H1 (cell line): ENCODE data around the gene ATL3.

Source experiments
- CEBPB ChIP-seq: IDR thresholded peaks from 2 replicates; pipeline ENCODE4 v1.6.1; 2012; ENCODE audit warnings: low read depth, low read length
- CTBP2 ChIP-seq: IDR thresholded peaks from 2 replicates; pipeline ENCODE4 v1.7.0; 2011; ENCODE audit warnings: borderline replicate concordance, mild to moderate bottlenecking, moderate library complexity, mixed read lengths, low read length; ENCODE audit not compliant: insufficient read depth, insufficient read length
- CTCF ChIP-seq, 3 experiments: IDR thresholded peaks; 1 replicate in 2 of 3; 2 replicates in 1 of 3; pipeline versions ENCODE4 v1.5.1 to v1.6.1; 2011; ENCODE audit warnings: low read length in 3 of 3, mild to moderate bottlenecking in 3 of 3, inconsistent platforms in 2 of 3, low read depth in 1 of 3, moderate library complexity in 1 of 3; ENCODE audit not compliant: insufficient read depth in 1 of 3; ENCODE audit errors: control extremely low read depth in 1 of 3
- EP300 ChIP-seq, 2 experiments: IDR thresholded peaks; 1 replicate in 1 of 2; 2 replicates in 1 of 2; pipeline ENCODE4 v1.6.1; 2011 to 2012; ENCODE audit warnings: low read depth in 2 of 2, low read length in 2 of 2, mild to moderate bottlenecking in 2 of 2, borderline replicate concordance in 1 of 2, inconsistent platforms in 1 of 2, moderate library complexity in 1 of 2
- EZH2 ChIP-seq: fragments of 200-600 bp; sonication (generic); IDR thresholded peaks from 2 replicates; pipeline ENCODE4 v1.7.1; 2012; ENCODE audit warnings: low read depth, mild to moderate bottlenecking, moderate library complexity, low read length, inconsistent platforms; ENCODE audit not compliant: severe bottlenecking
- FOSL1 ChIP-seq: IDR thresholded peaks from 2 replicates; pipeline ENCODE4 v1.6.1; 2011; ENCODE audit warnings: mild to moderate bottlenecking, low read depth, low read length, moderate library complexity; ENCODE audit not compliant: insufficient read depth
- GTF2F1 ChIP-seq: IDR thresholded peaks from 2 replicates; pipeline ENCODE4 v1.6.1; 2012; ENCODE audit warnings: low read depth, low read length, improper control_type of control experiment, borderline replicate concordance
- PHF8 ChIP-seq: fragments of 200-600 bp; sonication (generic); conservative IDR thresholded peaks from 2 replicates; pipeline ENCODE4 v1.7.1; 2012; ENCODE audit warnings: low read depth, mild to moderate bottlenecking, inconsistent platforms, low read length, moderate library complexity
- POLR2A ChIP-seq, 2 experiments: IDR thresholded peaks; 1 replicate in 1 of 2; 2 replicates in 1 of 2; pipeline ENCODE4 v1.6.1; 2011; ENCODE audit warnings: low read depth in 2 of 2, low read length in 2 of 2, mild to moderate bottlenecking in 2 of 2; ENCODE audit errors: control extremely low read depth in 1 of 2
- RBBP5 ChIP-seq: IDR thresholded peaks from 2 replicates; pipeline ENCODE4 v1.7.1; 2012; ENCODE audit warnings: low read depth, mild to moderate bottlenecking, inconsistent platforms, low read length, moderate library complexity, borderline replicate concordance
- RNF2 ChIP-seq: fragments of 200-900, 300-1000 bp; sonication (generic); IDR thresholded peaks from 2 replicates; pipeline ENCODE4 v1.7.1; 2016; ENCODE audit warnings: borderline replicate concordance, low read depth, mild to moderate bottlenecking, antibody characterized with exemption, low read length; ENCODE audit not compliant: poor library complexity, severe bottlenecking; ENCODE audit errors: missing control alignments
- SP1 ChIP-seq: IDR thresholded peaks from 2 replicates; pipeline ENCODE4 v1.6.1; 2011; ENCODE audit warnings: low read depth, low read length
- ZNF274 ChIP-seq: IDR thresholded peaks from 2 replicates; pipeline ENCODE4 v1.7.0; 2012; ENCODE audit warnings: low read length, borderline replicate concordance; ENCODE audit errors: extremely low read depth
- TF ChIP-seq, protein P1 (sequence below): IDR thresholded peaks from 2 replicates; pipeline ENCODE4 v1.6.1; 2012; ENCODE audit warnings: inconsistent platforms

- TF ChIP-seq CTCF (IDR thresholded peaks at IDR 0.05; ENCODE audit: control extremely low read depth in 1 of 3, insufficient read depth in 1 of 3, low read depth in 1 of 3, low read length in 3 of 3) (no peak), POLR2A (IDR thresholded peaks at IDR 0.05; ENCODE audit: control extremely low read depth in 1 of 2, low read depth in 2 of 2, low read length in 2 of 2) (no peak), CEBPB (no peak), CTBP2 (no peak), PHF8 (no peak), EP300 (IDR thresholded peaks at IDR 0.05; ENCODE audit: borderline replicate concordance in 1 of 2, low read depth in 2 of 2, low read length in 2 of 2) (no peak), RBBP5 (no peak), ZNF274 (no peak), EZH2 (no peak), SP1 (no peak), GTF2F1 (no peak), RNF2 (no peak), FOSL1 (no peak)
- TF ChIP-seq, protein P1, sequence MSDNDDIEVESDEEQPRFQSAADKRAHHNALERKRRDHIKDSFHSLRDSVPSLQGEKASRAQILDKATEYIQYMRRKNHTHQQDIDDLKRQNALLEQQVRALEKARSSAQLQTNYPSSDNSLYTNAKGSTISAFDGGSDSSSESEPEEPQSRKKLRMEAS = no peak
Observed at GRCh38 chr11:63672936-63673539, 1.9 kb upstream of the ATL3 start.
